ENCODE measurements around the gene CCDC38.

DNA sequence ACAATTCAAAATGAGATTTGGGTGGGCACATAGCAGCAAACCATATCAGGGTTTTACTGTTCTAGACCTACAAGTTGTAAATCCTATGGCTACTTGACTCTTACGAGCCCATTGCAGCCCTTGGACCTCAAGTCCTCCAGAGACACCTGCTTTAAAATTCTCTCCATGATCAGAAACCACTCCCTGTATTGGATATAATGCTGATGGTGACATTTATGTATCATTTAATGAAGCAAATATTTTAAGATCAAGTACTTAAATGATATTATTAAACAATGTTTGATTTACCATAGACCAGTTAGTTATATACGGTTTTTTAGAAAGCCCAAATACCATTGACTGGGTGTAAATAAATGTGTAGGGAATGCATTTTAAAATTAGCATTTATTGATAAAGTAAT, 24.9 kb upstream of the CCDC38 start:
- TF ChIP-seq, protein P1, sequence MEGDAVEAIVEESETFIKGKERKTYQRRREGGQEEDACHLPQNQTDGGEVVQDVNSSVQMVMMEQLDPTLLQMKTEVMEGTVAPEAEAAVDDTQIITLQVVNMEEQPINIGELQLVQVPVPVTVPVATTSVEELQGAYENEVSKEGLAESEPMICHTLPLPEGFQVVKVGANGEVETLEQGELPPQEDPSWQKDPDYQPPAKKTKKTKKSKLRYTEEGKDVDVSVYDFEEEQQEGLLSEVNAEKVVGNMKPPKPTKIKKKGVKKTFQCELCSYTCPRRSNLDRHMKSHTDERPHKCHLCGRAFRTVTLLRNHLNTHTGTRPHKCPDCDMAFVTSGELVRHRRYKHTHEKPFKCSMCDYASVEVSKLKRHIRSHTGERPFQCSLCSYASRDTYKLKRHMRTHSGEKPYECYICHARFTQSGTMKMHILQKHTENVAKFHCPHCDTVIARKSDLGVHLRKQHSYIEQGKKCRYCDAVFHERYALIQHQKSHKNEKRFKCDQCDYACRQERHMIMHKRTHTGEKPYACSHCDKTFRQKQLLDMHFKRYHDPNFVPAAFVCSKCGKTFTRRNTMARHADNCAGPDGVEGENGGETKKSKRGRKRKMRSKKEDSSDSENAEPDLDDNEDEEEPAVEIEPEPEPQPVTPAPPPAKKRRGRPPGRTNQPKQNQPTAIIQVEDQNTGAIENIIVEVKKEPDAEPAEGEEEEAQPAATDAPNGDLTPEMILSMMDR (IDR thresholded peaks at IDR 0.05; ENCODE audit: poor library complexity, severe bottlenecking) = no peak
- TF ChIP-seq RAD21 (conservative IDR thresholded peaks at IDR 0.05) (no peak), EZH2 (IDR thresholded peaks at IDR 0.05; ENCODE audit: borderline replicate concordance, insufficient read depth, low read length, poor library complexity, severe bottlenecking) (no peak), POLR2AphosphoS5 (IDR thresholded peaks at IDR 0.05) (no peak)
- TF ChIP-seq, protein P2, sequence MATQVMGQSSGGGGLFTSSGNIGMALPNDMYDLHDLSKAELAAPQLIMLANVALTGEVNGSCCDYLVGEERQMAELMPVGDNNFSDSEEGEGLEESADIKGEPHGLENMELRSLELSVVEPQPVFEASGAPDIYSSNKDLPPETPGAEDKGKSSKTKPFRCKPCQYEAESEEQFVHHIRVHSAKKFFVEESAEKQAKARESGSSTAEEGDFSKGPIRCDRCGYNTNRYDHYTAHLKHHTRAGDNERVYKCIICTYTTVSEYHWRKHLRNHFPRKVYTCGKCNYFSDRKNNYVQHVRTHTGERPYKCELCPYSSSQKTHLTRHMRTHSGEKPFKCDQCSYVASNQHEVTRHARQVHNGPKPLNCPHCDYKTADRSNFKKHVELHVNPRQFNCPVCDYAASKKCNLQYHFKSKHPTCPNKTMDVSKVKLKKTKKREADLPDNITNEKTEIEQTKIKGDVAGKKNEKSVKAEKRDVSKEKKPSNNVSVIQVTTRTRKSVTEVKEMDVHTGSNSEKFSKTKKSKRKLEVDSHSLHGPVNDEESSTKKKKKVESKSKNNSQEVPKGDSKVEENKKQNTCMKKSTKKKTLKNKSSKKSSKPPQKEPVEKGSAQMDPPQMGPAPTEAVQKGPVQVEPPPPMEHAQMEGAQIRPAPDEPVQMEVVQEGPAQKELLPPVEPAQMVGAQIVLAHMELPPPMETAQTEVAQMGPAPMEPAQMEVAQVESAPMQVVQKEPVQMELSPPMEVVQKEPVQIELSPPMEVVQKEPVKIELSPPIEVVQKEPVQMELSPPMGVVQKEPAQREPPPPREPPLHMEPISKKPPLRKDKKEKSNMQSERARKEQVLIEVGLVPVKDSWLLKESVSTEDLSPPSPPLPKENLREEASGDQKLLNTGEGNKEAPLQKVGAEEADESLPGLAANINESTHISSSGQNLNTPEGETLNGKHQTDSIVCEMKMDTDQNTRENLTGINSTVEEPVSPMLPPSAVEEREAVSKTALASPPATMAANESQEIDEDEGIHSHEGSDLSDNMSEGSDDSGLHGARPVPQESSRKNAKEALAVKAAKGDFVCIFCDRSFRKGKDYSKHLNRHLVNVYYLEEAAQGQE (IDR thresholded peaks at IDR 0.05; ENCODE audit: borderline replicate concordance) = no peak

All from neural cell (in vitro differentiated cells).